DND-41 (cell line): ENCODE measurements around the gene ZFHX3.

ENCODE experiments used
- ATAC-seq: fragments of 200-7000 bp; cut with Tn5 transposase; 3 replicates; pipeline ENCODE4 v1.9.1; 2021; ENCODE audit warnings: low read depth; ENCODE audit not compliant: insufficient read depth
- DNase-seq: peaks from one replicate; pipeline ENCODE4 v3.0.0-alpha.2; 2020
- H2AFZ ChIP-seq: 2 replicates; pipeline ENCODE4 v1.6.0; 2012; ENCODE audit warnings: low read depth, low read length
- H3K27ac ChIP-seq: 2 replicates; pipeline ENCODE4 v1.5.1; 2012; ENCODE audit warnings: low read length, inconsistent platforms
- H3K27me3 ChIP-seq: fragments of 200-600 bp; sonication (generic); 2 replicates; pipeline ENCODE4 v1.6.0; 2012; ENCODE audit warnings: low read length, mild to moderate bottlenecking, inconsistent platforms; ENCODE audit not compliant: insufficient read depth, poor library complexity
- H3K36me3 ChIP-seq: 2 replicates; pipeline ENCODE4 v1.5.1; 2012; ENCODE audit warnings: low read length, inconsistent platforms; ENCODE audit not compliant: insufficient read depth
- H3K4me1 ChIP-seq: 2 replicates; pipeline ENCODE4 v1.5.1; 2012; ENCODE audit warnings: mild to moderate bottlenecking, low read length; ENCODE audit not compliant: insufficient read depth
- H3K4me2 ChIP-seq: 2 replicates; pipeline ENCODE4 v1.6.0; 2012; ENCODE audit warnings: mild to moderate bottlenecking, moderate library complexity, low read length, inconsistent platforms; ENCODE audit not compliant: insufficient read depth
- H3K4me3 ChIP-seq, 2 experiments: fragments of 200-600 bp in 1 of 2; shearing (Covaris generic) in 1 of 2; 2 replicates each; pipeline ENCODE4 v1.5.1; 2012 to 2016; ENCODE audit warnings: inconsistent platforms in 2 of 2, low read length in 2 of 2, mild to moderate bottlenecking in 2 of 2, low read depth in 1 of 2, moderate library complexity in 1 of 2
- H3K79me2 ChIP-seq: 2 replicates; pipeline ENCODE4 v1.6.0; 2012; ENCODE audit warnings: low read length, inconsistent platforms; ENCODE audit not compliant: insufficient read depth
- H3K9ac ChIP-seq: 2 replicates; pipeline ENCODE4 v1.6.0; 2012; ENCODE audit warnings: low read depth, mild to moderate bottlenecking, inconsistent platforms, low read length, moderate library complexity
- H3K9me3 ChIP-seq: 2 replicates; pipeline ENCODE4 v1.5.1; 2012; ENCODE audit warnings: low read length, moderate library complexity, mild to moderate bottlenecking, inconsistent platforms; ENCODE audit not compliant: insufficient read depth, severe bottlenecking
- H4K20me1 ChIP-seq: 2 replicates; pipeline ENCODE4 v1.6.0; 2012; ENCODE audit warnings: low read length; ENCODE audit not compliant: insufficient read depth
- EZH2 ChIP-seq: IDR thresholded peaks from 3 replicates; pipeline ENCODE4 v1.6.1; 2012; ENCODE audit warnings: borderline replicate concordance, low read depth, mild to moderate bottlenecking, moderate library complexity, low read length, inconsistent platforms; ENCODE audit not compliant: severe bottlenecking
- TF ChIP-seq, protein P1 (sequence below): IDR thresholded peaks from 2 replicates; pipeline ENCODE4 v1.5.1; 2012; ENCODE audit warnings: borderline replicate concordance, low read length, moderate library complexity, mild to moderate bottlenecking; ENCODE audit not compliant: poor library complexity, severe bottlenecking; ENCODE audit errors: extremely low read depth

Gene ZFHX3

DNA sequence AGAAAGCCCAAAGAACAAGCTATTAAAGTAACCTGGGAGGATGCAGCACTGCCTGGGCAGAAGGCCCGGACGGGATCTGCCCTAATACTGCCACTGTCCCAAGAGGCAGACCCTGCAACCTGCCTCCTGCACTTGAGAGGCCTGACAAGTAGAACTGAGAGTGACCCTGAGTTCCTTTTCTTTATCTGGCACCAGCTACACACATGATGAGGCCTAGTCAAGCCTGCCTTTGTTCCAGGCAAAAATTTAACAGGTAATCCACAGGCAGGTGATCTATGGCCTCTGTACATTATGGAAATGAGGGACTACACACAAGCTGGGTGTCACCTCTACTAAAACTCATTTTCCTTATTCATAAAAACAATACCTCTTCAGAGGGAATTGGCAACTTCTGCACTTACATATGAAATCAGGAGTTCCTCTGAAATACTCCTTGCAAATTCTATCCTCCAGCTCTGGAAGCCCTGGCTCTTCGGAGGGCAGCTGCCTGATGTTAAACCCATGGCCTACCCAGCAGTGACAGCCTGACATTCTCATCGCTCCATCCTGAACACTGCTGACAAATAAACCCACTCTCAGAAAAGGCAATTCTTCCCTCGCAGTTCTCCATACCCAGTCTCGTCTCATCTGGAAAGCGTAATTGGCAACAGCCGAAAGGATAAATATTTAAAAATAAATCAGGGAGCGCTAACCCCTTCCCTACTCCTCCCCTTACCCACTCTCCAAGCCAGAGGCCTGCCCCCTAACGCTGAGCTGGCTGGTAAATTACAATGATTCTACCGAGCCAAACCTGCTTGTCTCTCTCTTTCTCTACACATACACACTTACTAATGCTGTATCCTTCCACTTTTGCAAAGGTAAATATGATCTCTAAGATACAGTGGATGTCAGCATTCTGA, 2.5 kb upstream of the ZFHX3 start:
- no peaks in the 10 kb centered on the region for H3K36me3 ChIP-seq
- H3K27me3 ChIP-seq, result peaks cover 32% of the 10 kb centered on the region
- TF ChIP-seq, protein P1, sequence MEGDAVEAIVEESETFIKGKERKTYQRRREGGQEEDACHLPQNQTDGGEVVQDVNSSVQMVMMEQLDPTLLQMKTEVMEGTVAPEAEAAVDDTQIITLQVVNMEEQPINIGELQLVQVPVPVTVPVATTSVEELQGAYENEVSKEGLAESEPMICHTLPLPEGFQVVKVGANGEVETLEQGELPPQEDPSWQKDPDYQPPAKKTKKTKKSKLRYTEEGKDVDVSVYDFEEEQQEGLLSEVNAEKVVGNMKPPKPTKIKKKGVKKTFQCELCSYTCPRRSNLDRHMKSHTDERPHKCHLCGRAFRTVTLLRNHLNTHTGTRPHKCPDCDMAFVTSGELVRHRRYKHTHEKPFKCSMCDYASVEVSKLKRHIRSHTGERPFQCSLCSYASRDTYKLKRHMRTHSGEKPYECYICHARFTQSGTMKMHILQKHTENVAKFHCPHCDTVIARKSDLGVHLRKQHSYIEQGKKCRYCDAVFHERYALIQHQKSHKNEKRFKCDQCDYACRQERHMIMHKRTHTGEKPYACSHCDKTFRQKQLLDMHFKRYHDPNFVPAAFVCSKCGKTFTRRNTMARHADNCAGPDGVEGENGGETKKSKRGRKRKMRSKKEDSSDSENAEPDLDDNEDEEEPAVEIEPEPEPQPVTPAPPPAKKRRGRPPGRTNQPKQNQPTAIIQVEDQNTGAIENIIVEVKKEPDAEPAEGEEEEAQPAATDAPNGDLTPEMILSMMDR, result no peak
- TF ChIP-seq EZH2, result no peak
- peaks cover 9% of the 10 kb centered on the region for H3K79me2 ChIP-seq
- no peak for ATAC-seq
- no peak overlapping the region for H3K4me3 ChIP-seq
- no peak for DNase-seq
- H2AFZ ChIP-seq, result no peak overlapping the region
- peaks cover 29% of the 10 kb centered on the region for H3K4me1 ChIP-seq
- no peak overlapping the region for H3K4me2 ChIP-seq
- H4K20me1 ChIP-seq, result peaks cover 77% of the 10 kb centered on the region
- no peaks in the 10 kb centered on the region for H3K9me3 ChIP-seq
- no peak overlapping the region for H3K9ac ChIP-seq
- H3K27ac ChIP-seq, result no peak overlapping the region

DNA sequence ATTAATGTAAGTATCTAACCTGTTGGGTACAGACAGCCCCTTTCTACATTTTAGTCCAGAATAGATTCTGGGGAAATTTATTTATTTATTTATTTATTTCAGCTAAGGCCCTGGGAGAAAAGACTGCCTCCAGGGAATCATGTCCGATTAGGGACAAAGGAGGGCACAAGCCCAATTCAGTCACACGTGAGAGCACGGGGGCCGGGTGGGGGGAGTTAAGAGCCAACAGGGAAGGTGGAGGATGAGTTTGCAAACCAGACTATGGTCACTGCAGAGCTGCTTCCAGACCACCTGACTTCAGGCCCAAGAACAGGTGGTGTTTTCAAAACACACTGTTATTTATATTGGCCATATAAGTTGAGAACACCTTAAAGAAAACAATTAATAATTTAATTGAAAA, 1.6 kb upstream of the ZFHX3 start:
- DNase-seq (no peak), ATAC-seq (no peak)
- H3K27me3 ChIP-seq, result peaks cover 23% of the 10 kb centered on the region
- H3K4me2 ChIP-seq, result no peak overlapping the region
- H3K79me2 ChIP-seq, result peaks cover 9% of the 10 kb centered on the region
- H3K27ac ChIP-seq, result no peak overlapping the region
- H4K20me1 ChIP-seq, result peaks cover 73% of the 10 kb centered on the region
- no peak overlapping the region for H2AFZ ChIP-seq
- H3K4me3 ChIP-seq, result no peak overlapping the region
- TF ChIP-seq EZH2, result no peak
- H3K9ac ChIP-seq, result no peak overlapping the region
- no peaks in the 10 kb centered on the region for H3K36me3 ChIP-seq
- H3K4me1 ChIP-seq, result peaks cover 20% of the 10 kb centered on the region
- no peaks in the 10 kb centered on the region for H3K9me3 ChIP-seq

DNA sequence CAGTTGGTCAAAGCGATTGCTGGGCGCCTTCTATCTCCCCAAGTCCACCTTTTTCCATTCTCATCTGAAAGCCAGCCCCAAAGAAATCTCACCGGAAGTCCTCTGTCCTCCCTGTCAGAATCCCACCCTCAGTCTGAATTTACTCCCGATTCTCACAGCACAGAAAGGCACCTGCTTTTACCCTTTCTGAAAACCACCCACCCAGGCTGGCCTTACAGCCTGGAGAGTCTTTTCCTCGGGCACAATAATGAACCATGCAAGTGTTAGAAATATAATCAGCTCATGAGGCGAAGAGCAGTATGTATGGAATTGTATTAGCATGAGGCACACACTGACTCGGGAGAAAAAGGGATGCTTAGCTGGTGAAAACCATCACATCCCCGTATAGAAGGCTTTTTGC, 1.2 kb upstream of the ZFHX3 start:
- Histone ChIP-seq H3K4me3 (no peak overlapping the region), H3K27ac (no peak overlapping the region), H3K9ac (no peak overlapping the region)

More for the DNA sequence above, 1.2 kb upstream of the ZFHX3 start:
- Histone ChIP-seq H2AFZ (no peak overlapping the region), H3K4me2 (no peak overlapping the region), H3K79me2 (peaks cover 9% of the 10 kb centered on the region), H3K4me1 (peaks cover 16% of the 10 kb centered on the region), H4K20me1 (peaks cover 76% of the 10 kb centered on the region), H3K9me3 (no peaks in the 10 kb centered on the region), H3K27me3 (peaks cover 20% of the 10 kb centered on the region), H3K36me3 (no peaks in the 10 kb centered on the region)
- DNase-seq (no peak), ATAC-seq (no peak)
- TF ChIP-seq, protein P1, result no peak
- TF ChIP-seq EZH2, result no peak
